Muscle of leg (tissue), 11 donors: ENCODE results near the gene OR2H2. TPM values are rescaled to one million over a fixed set of nuclear protein-coding genes. Genes with fewer than 3 reads are reported as not detected.

ENCODE experiments used
- DNase-seq: peaks from one replicate; pipeline ENCODE4 v3.0.0; 2013
- H3K27ac ChIP-seq: one replicate; pipeline ENCODE4 v1.5.1; 2013; ENCODE audit warnings: mild to moderate bottlenecking, low read length, control low read depth
- H3K27me3 ChIP-seq: one replicate; pipeline ENCODE4 v1.6.1; 2013; ENCODE audit warnings: low read length; ENCODE audit not compliant: control insufficient read depth, insufficient read depth
- H3K36me3 ChIP-seq: one replicate; pipeline ENCODE4 v1.6.1; 2013; ENCODE audit warnings: low read length; ENCODE audit not compliant: control insufficient read depth, insufficient read depth
- H3K4me1 ChIP-seq: one replicate; pipeline ENCODE4 v1.6.1; 2013; ENCODE audit warnings: low read length; ENCODE audit not compliant: control insufficient read depth, insufficient read depth
- H3K4me3 ChIP-seq: one replicate; pipeline ENCODE4 v1.5.1; 2013; ENCODE audit warnings: low read length, control low read depth
- H3K9me3 ChIP-seq: replicated peaks from 2 replicates; pipeline ENCODE4 v1.6.1; 2013; ENCODE audit warnings: low read depth, low read length; ENCODE audit not compliant: control insufficient read depth
- WGBS: methylation state at CpG from one replicate; pipeline ENCODE4 v1.1.5; 2013; ENCODE audit warnings: missing lambda C conversion rate; ENCODE audit not compliant: insufficient coverage; 5-methylcytosine and 5-hydroxymethylcytosine counted together
- polyA plus RNA-seq, 8 donors: library from polyadenylated mRNA; unstranded; fragments of 120-200 nt; gene quantifications; one replicate each; pipeline versions ENCODE4 v1.2.1 to v1.2.3, GENCODE V29; 2013; ENCODE audit warnings: inconsistent platforms in 1 of 8, low replicate concordance in 1 of 8; ENCODE audit not compliant: insufficient read length in 8 of 8, insufficient read depth in 1 of 8
- total RNA-seq: library from RNA; stranded (reverse); fragments of 120-200 nt; gene quantifications from one replicate; pipeline ENCODE4 v1.2.4, GENCODE V29; 2013

OR2H2 gene
- total and polyA plus RNA-seq, 9 donors = 0.04 to 0.32 (median 0.15) TPM; not detected in 1

DNA sequence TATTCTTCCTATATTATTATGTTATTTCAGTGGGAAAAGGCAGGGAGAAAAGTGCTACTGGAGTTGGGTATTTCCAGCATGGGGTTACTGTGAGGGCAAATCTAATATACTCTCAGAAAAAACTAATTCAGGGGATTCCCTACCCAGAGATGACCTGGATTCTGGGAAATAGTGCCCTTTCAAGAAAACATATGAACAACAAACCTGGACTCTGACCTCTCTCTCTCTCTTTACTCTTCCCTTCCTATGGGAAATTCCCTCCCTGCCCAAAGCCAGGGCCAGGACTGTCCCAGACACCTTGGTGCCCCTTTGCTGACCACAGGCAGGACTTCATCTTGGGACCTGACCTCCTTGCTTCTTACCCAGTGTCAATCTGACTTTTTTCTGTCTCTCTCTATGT is 23.8 kb upstream of the OR2H2 start:
- Histone ChIP-seq H3K9me3 (no peaks in the 10 kb centered on the region), H3K4me1 (no peaks in the 10 kb centered on the region), H3K4me3 (no peak overlapping the region), H3K27me3 (peaks cover 8% of the 10 kb centered on the region), H3K27ac (no peak overlapping the region), H3K36me3 (no peaks in the 10 kb centered on the region)
- DNase-seq = no peak

DNA sequence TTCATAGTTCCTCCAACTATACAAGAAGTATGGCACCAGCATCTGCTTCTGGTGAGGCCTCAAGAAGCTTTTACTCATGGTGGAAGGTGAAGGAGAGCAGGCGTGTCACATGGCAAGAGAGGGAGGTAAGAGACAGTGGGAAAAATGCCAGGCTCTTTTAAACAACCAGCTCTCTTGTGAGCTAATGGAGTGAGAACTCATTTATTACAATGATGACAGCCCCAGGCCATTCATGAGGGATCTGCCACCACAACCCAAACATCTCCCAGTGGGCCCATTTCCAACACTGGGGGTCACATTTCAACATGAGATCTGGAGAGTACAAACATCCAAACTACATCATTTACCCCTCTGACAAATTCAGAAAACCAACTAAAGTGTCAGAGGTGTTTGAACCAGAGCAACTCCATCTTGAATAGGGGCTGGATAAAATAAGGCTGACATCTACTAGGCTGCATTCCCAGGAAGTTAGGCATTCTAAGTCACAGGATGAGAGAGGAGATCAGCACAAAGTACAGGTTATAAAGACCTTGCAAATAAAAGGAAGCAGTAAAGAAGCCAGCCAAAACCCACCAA is 23.2 kb upstream of the OR2H2 start:
- DNase-seq = no peak
- no CpG with 5 or more reads among the region's 1 CpG for WGBS
- peaks cover 6% of the 10 kb centered on the region for H3K27me3 ChIP-seq

DNA sequence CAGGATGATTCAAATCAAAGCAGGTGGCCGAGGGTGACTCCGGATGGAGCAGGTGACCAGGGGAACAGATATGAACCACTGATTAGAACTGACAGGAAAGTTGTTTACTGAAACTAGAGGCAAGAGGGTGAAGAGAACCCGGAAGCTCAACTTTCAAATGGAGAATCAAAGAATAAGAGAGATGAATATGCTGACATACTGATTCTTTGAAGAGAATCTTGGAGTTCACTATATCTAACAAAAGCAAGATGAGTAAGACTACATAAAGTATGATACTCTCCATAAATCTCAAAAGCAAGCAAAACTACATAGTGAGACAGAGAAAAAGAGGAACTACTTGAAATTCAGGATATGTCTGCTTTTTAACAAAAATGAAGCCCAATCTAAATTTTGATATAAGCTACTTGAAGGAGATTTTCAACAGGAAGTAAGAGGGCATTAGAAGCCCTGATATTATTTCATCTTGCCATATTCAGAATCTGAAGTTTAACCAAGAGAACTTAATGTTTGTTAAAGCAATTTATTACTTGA is 21.4 kb upstream of the OR2H2 start:
- no peak overlapping the region for H3K4me3 ChIP-seq
- no peaks in the 10 kb centered on the region for H3K36me3 ChIP-seq
- DNase-seq = no peak
- H3K4me1 ChIP-seq = no peaks in the 10 kb centered on the region
- 84% methylated on average over 2 of the region's 3 CpGs for WGBS
- H3K9me3 ChIP-seq = no peaks in the 10 kb centered on the region
- no peak overlapping the region for H3K27ac ChIP-seq
- peaks cover 6% of the 10 kb centered on the region for H3K27me3 ChIP-seq

More for the DNA sequence above, 23.2 kb upstream of the OR2H2 start:
- Histone ChIP-seq H3K4me1 (no peaks in the 10 kb centered on the region), H3K9me3 (no peaks in the 10 kb centered on the region), H3K27ac (no peak overlapping the region), H3K4me3 (no peak overlapping the region), H3K36me3 (no peaks in the 10 kb centered on the region)

DNA sequence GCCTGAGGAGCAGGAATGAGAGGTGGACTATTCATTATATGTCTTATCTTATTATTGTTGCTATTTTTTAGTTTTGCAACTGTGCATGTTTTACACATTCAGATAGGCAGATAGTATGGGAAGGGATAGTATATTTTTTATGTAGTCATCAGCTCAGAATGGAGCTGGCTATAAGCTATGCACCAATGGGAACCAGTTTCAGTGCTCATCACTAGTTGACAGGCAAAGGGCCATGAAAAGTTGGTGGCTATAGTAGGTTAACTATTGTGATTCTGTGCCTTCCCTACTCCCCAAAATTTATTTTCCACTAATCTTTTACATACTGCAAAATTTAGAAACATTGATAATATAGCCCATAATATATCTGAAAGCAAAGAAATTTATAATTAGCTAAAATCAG is 20.0 kb upstream of the OR2H2 start:
- Histone ChIP-seq H3K27ac (no peak overlapping the region), H3K36me3 (no peaks in the 10 kb centered on the region), H3K27me3 (peaks cover 4% of the 10 kb centered on the region), H3K9me3 (no peaks in the 10 kb centered on the region), H3K4me3 (no peak overlapping the region), H3K4me1 (no peaks in the 10 kb centered on the region)
- DNase-seq = no peak

DNA sequence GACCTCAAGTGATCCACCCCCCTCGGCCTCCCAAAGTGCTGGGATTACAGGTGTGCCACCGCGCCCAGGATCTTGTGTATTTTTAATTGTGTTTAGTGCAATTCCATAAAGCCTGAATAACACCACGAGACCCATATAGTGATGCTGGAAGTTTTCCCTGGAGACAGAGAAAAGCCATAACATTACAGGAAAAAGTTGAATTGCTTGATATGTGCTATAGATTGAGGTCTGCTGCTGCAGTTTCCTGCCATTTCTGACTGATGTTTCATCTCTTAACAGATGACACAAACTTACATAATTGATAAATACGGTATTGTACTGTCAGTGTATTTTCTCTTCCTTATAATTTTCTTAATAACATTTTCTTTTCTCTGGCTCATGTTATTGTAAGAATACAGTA is 18.1 kb upstream of the OR2H2 start:
- Histone ChIP-seq H3K27me3 (peaks cover 2% of the 10 kb centered on the region), H3K9me3 (no peaks in the 10 kb centered on the region), H3K36me3 (no peaks in the 10 kb centered on the region), H3K4me1 (no peaks in the 10 kb centered on the region), H3K27ac (no peak overlapping the region), H3K4me3 (no peak overlapping the region)
- no peak for DNase-seq
- 83% methylated on average over 2 of the region's 5 CpGs for WGBS

DNA sequence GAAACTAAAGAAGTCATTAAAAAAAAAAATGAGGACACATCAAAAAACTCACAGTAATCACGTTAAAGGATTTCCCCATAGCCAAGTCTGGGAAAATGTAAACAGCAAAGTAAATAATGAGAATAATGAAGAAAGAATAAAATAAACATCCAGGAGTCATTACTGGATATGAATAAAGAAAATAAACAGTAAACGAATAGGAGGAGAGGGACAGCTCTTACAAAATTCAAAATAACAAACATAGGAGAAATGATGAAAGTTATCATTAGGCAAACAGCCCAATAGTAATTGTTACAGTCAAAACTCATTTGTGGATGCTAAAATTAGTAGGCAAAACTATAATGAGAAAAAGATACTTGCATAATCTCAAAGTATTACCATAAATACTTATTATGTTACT is 17.4 kb upstream of the OR2H2 start:
- H3K4me3 ChIP-seq = no peak overlapping the region
- no peaks in the 10 kb centered on the region for H3K9me3 ChIP-seq
- H3K4me1 ChIP-seq = no peaks in the 10 kb centered on the region
- H3K27ac ChIP-seq = no peak overlapping the region
- no peaks in the 10 kb centered on the region for H3K36me3 ChIP-seq
- peaks cover 2% of the 10 kb centered on the region for H3K27me3 ChIP-seq
- DNase-seq = no peak
- WGBS = no CpG with 5 or more reads among the region's 2 CpGs

DNA sequence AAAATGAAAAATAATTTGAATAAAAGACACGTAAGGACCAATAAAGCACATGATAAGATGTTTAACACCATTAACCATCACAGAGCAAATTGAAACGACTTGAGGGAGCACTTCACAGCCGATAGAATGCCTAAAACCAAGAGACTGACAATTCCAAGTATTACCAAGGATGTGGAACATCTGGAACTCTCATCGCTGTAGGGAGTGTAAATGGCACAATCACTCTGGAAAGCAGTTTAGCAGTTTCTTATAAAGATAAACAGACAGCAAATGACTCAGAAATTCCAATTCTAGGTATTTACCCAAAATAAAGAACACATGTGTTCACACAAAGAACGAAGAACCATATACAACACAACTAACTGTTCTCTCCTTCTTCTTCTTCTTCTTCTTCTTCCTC is 16.9 kb upstream of the OR2H2 start:
- DNase-seq = no peak
- Histone ChIP-seq H3K4me3 (no peak overlapping the region), H3K27ac (no peak overlapping the region), H3K36me3 (no peaks in the 10 kb centered on the region), H3K27me3 (peaks cover 2% of the 10 kb centered on the region), H3K4me1 (no peaks in the 10 kb centered on the region), H3K9me3 (no peaks in the 10 kb centered on the region)
- WGBS = 67% methylated on average over 1 of the region's 5 CpGs

DNA sequence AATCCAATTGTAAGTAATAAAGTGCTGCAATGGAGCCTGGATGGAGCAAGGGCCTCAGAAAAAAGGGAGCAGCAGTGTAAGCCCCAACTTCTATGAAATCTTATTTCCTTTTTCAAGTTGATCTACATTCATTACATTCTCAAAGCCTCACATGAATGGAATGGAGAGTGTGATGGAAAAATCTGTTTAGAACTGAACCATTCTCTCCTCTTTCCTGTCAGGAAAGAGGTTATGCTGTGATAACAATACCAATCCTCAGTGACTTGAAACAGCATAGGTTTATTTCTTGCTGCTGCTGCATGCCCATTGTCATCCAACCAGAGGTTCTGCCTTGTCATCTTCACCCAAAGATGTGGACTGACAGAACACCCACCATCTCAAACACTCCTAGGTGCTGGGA is 8.9 kb upstream of the OR2H2 start:
- no peaks in the 10 kb centered on the region for H3K4me1 ChIP-seq
- no peak overlapping the region for H3K4me3 ChIP-seq
- H3K36me3 ChIP-seq = no peaks in the 10 kb centered on the region
- no peaks in the 10 kb centered on the region for H3K27me3 ChIP-seq
- H3K27ac ChIP-seq = no peak overlapping the region
- no peaks in the 10 kb centered on the region for H3K9me3 ChIP-seq
- DNase-seq = no peak

DNA sequence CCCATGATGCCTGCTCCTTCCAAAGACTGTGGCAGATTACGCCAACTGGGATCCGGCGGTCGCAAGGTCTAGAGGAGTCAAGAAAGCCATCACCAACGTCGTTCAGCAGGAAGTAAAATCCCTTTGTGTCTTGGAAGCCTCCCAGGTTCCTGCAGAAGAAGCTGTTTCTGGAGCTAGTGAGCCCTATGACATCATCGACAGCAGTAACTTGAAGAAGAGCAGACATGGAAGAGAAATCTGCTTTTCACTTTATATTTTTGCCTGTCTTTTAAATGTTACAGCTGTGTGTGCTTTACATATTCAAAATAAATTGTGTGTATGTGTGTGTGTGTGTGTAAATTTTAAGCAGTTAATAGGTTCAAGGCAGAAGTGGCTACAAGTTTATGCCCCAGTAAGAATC is 7.4 kb upstream of the OR2H2 start:
- Histone ChIP-seq H3K27ac (no peak overlapping the region), H3K36me3 (no peaks in the 10 kb centered on the region), H3K27me3 (peaks cover 1% of the 10 kb centered on the region), H3K9me3 (no peaks in the 10 kb centered on the region), H3K4me3 (no peak overlapping the region), H3K4me1 (no peaks in the 10 kb centered on the region)
- no peak for DNase-seq
- WGBS = 51% methylated on average over 6 of the region's 7 CpGs

DNA sequence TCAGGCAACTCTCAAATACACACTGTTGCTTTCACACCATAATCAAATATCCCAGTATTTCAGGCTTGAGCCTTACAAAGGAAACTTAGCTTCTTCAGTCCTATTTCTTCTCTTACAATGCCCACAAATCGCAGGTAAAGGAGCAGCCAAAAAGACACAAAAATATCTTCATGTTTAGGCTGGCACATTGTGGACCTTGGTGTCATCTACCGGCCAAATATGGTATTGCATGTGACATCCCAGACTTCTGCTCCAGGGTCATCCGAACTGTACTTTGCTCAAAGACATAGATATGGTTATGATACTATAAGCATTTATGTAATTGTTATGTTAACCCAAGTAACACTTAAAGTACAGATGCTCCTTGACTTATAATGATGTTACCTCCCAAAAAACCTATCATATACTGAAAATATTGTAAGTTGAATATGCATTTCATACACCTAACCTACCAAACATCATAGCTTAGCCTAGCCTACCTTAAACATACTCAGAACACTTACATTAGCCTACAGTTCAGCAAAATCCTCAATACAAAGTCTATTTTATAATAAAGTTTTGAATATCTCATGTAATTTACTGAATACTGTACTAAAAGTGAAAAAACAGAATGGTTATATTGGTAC is 4.6 kb downstream of the OR2H2 start:
- peaks cover 5% of the 10 kb centered on the region for H3K4me1 ChIP-seq
- H3K9me3 ChIP-seq = no peaks in the 10 kb centered on the region
- no peak overlapping the region for H3K4me3 ChIP-seq
- H3K27me3 ChIP-seq = no peaks in the 10 kb centered on the region
- WGBS = 0% methylated on average over 1 of the region's 3 CpGs
- no peak overlapping the region for H3K27ac ChIP-seq
- DNase-seq = peak; percentile 61
- no peaks in the 10 kb centered on the region for H3K36me3 ChIP-seq
